H1 (cell line): Measurements from ENCODE around the gene GLT8D2. TPM values are rescaled to one million over a fixed set of nuclear protein-coding genes. Genes with fewer than 3 reads are reported as not detected.

ENCODE experiments used
- ATF3 ChIP-seq: IDR thresholded peaks from 2 replicates; pipeline ENCODE4 v1.6.1; 2011; ENCODE audit warnings: low read depth, mild to moderate bottlenecking, low read length; ENCODE audit not compliant: insufficient read depth
- CBX8 ChIP-seq: fragments of 300-800, 300-1000 bp; sonication (generic); IDR thresholded peaks from 2 replicates; pipeline ENCODE4 v1.7.1; 2016; ENCODE audit warnings: low read depth, low read length, borderline replicate concordance
- EZH2 ChIP-seq: fragments of 200-600 bp; sonication (generic); IDR thresholded peaks from 2 replicates; pipeline ENCODE4 v1.7.1; 2012; ENCODE audit warnings: low read depth, mild to moderate bottlenecking, moderate library complexity, low read length, inconsistent platforms; ENCODE audit not compliant: severe bottlenecking
- NRF1 ChIP-seq: IDR thresholded peaks from 2 replicates; pipeline ENCODE4 v1.6.1; 2011; ENCODE audit warnings: mild to moderate bottlenecking, low read depth, low read length, improper control_type of control experiment
- POLR2A ChIP-seq, 2 experiments: IDR thresholded peaks; 1 replicate in 1 of 2; 2 replicates in 1 of 2; pipeline ENCODE4 v1.6.1; 2011; ENCODE audit warnings: low read depth in 2 of 2, low read length in 2 of 2, mild to moderate bottlenecking in 2 of 2; ENCODE audit errors: control extremely low read depth in 1 of 2
- POU5F1 ChIP-seq: IDR thresholded peaks from 2 replicates; pipeline ENCODE4 v1.6.1; 2011; ENCODE audit warnings: low read depth, mild to moderate bottlenecking, low read length, moderate library complexity
- TAF7 ChIP-seq: optimal IDR thresholded peaks from 2 replicates; pipeline ENCODE3; 2011; ENCODE audit warnings: low read depth, mild to moderate bottlenecking, inconsistent platforms, low read length, moderate library complexity, borderline replicate concordance
- polyA plus RNA-seq, 7 experiments: library from polyadenylated mRNA; depleted of rRNA in 3 of 7; stranded (reverse) in 5 of 7; unstranded in 2 of 7; fragments of >200 nt in 5 of 7; fragments of 200-250 nt in 2 of 7; gene quantifications; 1 replicate in 5 of 7; 2 replicates in 1 of 7; 4 replicates in 1 of 7; pipeline versions ENCODE4 v1.2.1 to v1.2.3, GENCODE V29; 2011 to 2013; ENCODE audit warnings: missing spikeins in 2 of 7, mixed read lengths in 2 of 7
- total RNA-seq: library from RNA; stranded (reverse); fragmentation: NEBNext Ultra II Directional; extraction: Animal tissue kit (Norgen Biotek cat#: 25700); gene quantifications from 2 replicates; pipeline ENCODE4 v1.2.1, GENCODE V29; 2021

Gene GLT8D2
- total and polyA plus RNA-seq, 2 of the 8 experiments (the other 6 are each of a cell fraction or from before 2014, with no cell fraction given), result 6.8 to 9.8 TPM

DNA sequence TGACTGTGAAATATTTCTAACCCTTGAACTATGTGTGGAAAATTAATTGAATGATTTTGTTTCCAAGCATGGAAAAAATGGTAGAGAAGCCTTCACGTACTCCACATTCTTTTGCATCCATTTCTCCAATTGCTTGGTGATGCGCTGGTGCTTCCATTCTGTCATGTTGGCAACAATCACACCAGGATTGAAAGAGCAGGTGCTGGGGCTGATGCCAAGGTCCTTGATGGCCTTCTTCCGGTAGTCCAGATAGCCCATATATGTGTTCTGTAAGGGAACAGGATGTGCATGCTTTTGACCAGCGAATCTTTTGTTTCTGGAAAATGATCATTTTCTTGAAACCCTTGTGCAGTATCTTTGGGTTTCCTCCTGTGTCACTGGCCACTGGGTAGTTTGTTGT lies 55.8 kb downstream of the GLT8D2 start (continued):
- TF ChIP-seq ATF3 (no peak), POLR2A (IDR thresholded peaks at IDR 0.05; ENCODE audit: control extremely low read depth in 1 of 2, low read depth in 2 of 2, low read length in 2 of 2) (no peak), POU5F1 (no peak), TAF7 (no peak), NRF1 (no peak), CBX8 (no peak), EZH2 (no peak)
